ENCODE results near the gene KCNMA1. TPM values are rescaled to one million over a fixed set of nuclear protein-coding genes. Genes with fewer than 3 reads are reported as not detected.

KCNMA1 gene
- total RNA-seq, 1 experiment from 2014 or later: 0.49 TPM

GRCh38 chr10:77226020-77226419, 411.6 kb downstream of the KCNMA1 start:
- Histone ChIP-seq H3K9ac (ENCODE audit: low read length) (no peak overlapping the region), H4K20me1 (ENCODE audit: insufficient read depth) (no peaks in the 10 kb centered on the region), H3K27me3 (ENCODE audit: insufficient read depth, low read length) (peaks cover 30% of the 10 kb centered on the region), H3K36me3 (ENCODE audit: control insufficient read depth in 1 of 2, insufficient read depth in 2 of 2, low read length in 2 of 2) (no peaks in the 10 kb centered on the region), H3K27ac (ENCODE audit: low read depth, low read length) (no peak overlapping the region), H3K79me2 (ENCODE audit: insufficient read depth, low read length) (no peaks in the 10 kb centered on the region), H3K9me3 (ENCODE audit: control insufficient read depth in 1 of 2, insufficient read depth in 1 of 2, low read depth in 1 of 2, low read length in 2 of 2) (no peaks in the 10 kb centered on the region), H2AFZ (ENCODE audit: low read depth, low read length, poor library complexity, severe bottlenecking) (no peak overlapping the region), H3K4me2 (ENCODE audit: low read length) (no peak overlapping the region), H3K4me1 (ENCODE audit: control insufficient read depth in 1 of 2, insufficient read depth in 2 of 2, low read length in 2 of 2) (0 out of 4 replicates have a peak, but pooled peaks cover 0 to 3% of the 10 kb centered on the region in 2 experiments), H3K9me2 (ENCODE audit: insufficient read depth) (no peaks in the 10 kb centered on the region), H3K4me3 (replicated peaks in 1 of 2; ENCODE audit: low read depth in 1 of 2, low read length in 2 of 2) (no peak overlapping the region)
- ChIA-PET POLR2A (no interaction called here), RAD21 (ENCODE audit: low non-redundant PET in 1 of 2, low total read pairs in 2 of 2, uncharacterized antibody in 2 of 2, unreplicated experiment in 2 of 2) (no interaction called here), CTCF (no interaction called here)
- intact Hi-C loops (cut with micrococcal nuclease): no loop called here
- BruUV-seq (replicated peaks): no TSS peak
- ATAC-seq: no peak
- no peak for DNase-seq (ENCODE audit: low read depth, low spot score)
- TF ChIP-seq JUND (IDR thresholded peaks at IDR 0.05) (no peak), ZBTB33 (IDR thresholded peaks at IDR 0.05; ENCODE audit: extremely low read depth, insufficient replicate concordance, low read length) (no peak), REST (IDR thresholded peaks at IDR 0.05; ENCODE audit: low read depth) (no peak), FOSL1 (IDR thresholded peaks at IDR 0.05; ENCODE audit: low read depth) (no peak), EZH2 (IDR thresholded peaks at IDR 0.05) (no peak), CTCF (IDR thresholded peaks at IDR 0.05 in 2 of 3, conservative IDR thresholded peaks at IDR 0.05 in 1 of 3; ENCODE audit: borderline replicate concordance in 1 of 3, insufficient read depth in 1 of 3, low read depth in 2 of 3, low read length in 2 of 3) (no peak)

All from HCT116 (cell line).